Caco-2 (cell line): ENCODE measurements around the gene CCDC124. TPM values are rescaled to one million over a fixed set of nuclear protein-coding genes. Genes with fewer than 3 reads are reported as not detected.

Experiments used
- BruUV-seq: library from RNA; stranded (reverse); fragments of 400-500 nt; replicated peaks from 2 replicates; lab custom pipeline; 2021; lab: Mats Ljungman, UMichigan
- CTCF ChIA-PET: fragments of 300-600 bp; sonication (Branson Sonifier 250); formaldehyde crosslinking; loops from one replicate; lab custom pipeline; 2022; ENCODE audit warnings: antibody characterized with exemption; lab: Charles Lee
- POLR2A ChIA-PET: fragments of 300-600 bp; sonication (Branson Sonifier 250); formaldehyde crosslinking; loops from one replicate; lab custom pipeline; 2022; ENCODE audit warnings: antibody characterized with exemption; lab: Charles Lee
- DNase-seq, 2 experiments: peaks; one replicate each; pipeline versions ENCODE4 v3.0.0 to v3.0.0-alpha.2; 2020 to 2022
- H3K27me3 ChIP-seq: replicated peaks from 2 replicates; pipeline ENCODE4 v1.6.0; 2011; ENCODE audit warnings: low read length; ENCODE audit not compliant: control insufficient read depth, insufficient read depth
- H3K36me3 ChIP-seq: 2 replicates; pipeline ENCODE4 v1.5.1; 2011; ENCODE audit warnings: low read length; ENCODE audit not compliant: control insufficient read depth, insufficient read depth
- H3K4me1 ChIP-seq: fragments of 250-450 bp; sonication (Bioruptor Pico); 2 replicates; pipeline ENCODE4 v1.5.1; 2020; ENCODE audit warnings: mild to moderate bottlenecking
- H3K4me3 ChIP-seq: 2 replicates; pipeline ENCODE4 v1.5.1; 2011; ENCODE audit warnings: low read depth, mild to moderate bottlenecking, control low read depth, low read length
- H3K9me3 ChIP-seq: fragments of 250-450 bp; sonication (Bioruptor Pico); 2 replicates; pipeline ENCODE4 v1.5.1; 2020; ENCODE audit warnings: mild to moderate bottlenecking, moderate library complexity
- H3K27ac Mint-ChIP-seq: one replicate; pipeline ENCODE4 v1.8.0; 2022; ENCODE audit warnings: mixed read lengths; ENCODE audit not compliant: unreplicated experiment
- H3K27me3 Mint-ChIP-seq: one replicate; pipeline ENCODE4 v1.8.0; 2022; ENCODE audit warnings: mixed read lengths; ENCODE audit not compliant: insufficient read depth, unreplicated experiment
- H3K36me3 Mint-ChIP-seq: one replicate; pipeline ENCODE4 v1.8.0; 2022; ENCODE audit warnings: mild to moderate bottlenecking, mixed read lengths; ENCODE audit not compliant: insufficient read depth, unreplicated experiment
- H3K4me1 Mint-ChIP-seq: one replicate; pipeline ENCODE4 v1.8.0; 2022; ENCODE audit warnings: low read depth, mixed read lengths; ENCODE audit not compliant: unreplicated experiment
- H3K4me3 Mint-ChIP-seq: one replicate; pipeline ENCODE4 v1.8.0; 2022; ENCODE audit warnings: mild to moderate bottlenecking, moderate library complexity, mixed read lengths; ENCODE audit not compliant: unreplicated experiment
- H3K9me3 Mint-ChIP-seq: one replicate; pipeline ENCODE4 v1.8.0; 2022; ENCODE audit warnings: mixed read lengths; ENCODE audit not compliant: unreplicated experiment
- CTCF ChIP-seq, 2 experiments: fragments of 200-600 bp in 1 of 2; IDR thresholded peaks; 1 replicate in 1 of 2; 2 replicates in 1 of 2; pipeline versions ENCODE4 v1.5.1 to v1.8.0; 2011 to 2022; ENCODE audit warnings: antibody characterized with exemption in 1 of 2, control low read depth in 1 of 2, inconsistent platforms in 1 of 2, low read depth in 1 of 2, low read length in 1 of 2, mild to moderate bottlenecking in 1 of 2, moderate library complexity in 1 of 2; ENCODE audit not compliant: insufficient read depth in 1 of 2, severe bottlenecking in 1 of 2, unreplicated experiment in 1 of 2
- intact Hi-C: fragments of 100-400 bp; cut with micrococcal nuclease; formaldehyde crosslinking; loops from one replicate; pipeline ENCODE4 v1.10.0; 2022; ENCODE audit not compliant: unreplicated experiment
- total RNA-seq: library from RNA; stranded (reverse); gene quantifications from 2 replicates; pipeline ENCODE4 v1.2.3, GENCODE V29; 2022

CCDC124 gene
- total RNA-seq, 1 experiment from 2014 or later = 73.3 TPM

- H3K4me3 Mint-ChIP-seq = peak overlapping the region; percentile 66
These were observed 19.5 kb downstream of the CCDC124 start for GRCh38 chr19:17951990-17952976.

DNA sequence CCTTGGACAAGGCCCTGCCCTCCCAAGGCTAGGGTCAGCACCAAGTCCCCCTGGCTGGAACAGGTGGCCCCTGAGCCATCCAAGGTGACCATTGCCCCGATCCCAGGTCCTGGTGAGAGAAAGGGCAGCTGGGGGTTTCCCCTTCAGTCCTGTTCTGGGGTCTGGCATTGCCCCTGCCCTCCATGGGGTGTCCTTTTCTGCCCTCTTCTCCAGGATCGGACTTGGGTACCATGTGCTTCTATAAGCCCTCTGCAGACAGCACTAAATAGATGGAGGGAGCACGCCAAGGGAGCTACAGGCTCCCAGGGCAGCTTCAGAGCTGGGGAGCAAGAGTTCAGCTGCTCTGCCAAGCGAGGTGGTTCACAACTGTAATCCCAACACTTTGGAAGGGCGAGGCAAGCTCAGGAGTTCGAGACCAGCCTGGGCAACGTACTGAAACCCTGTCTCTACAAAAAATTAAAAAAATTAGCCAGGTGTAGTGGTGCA is 20.5 kb downstream of the CCDC124 start:
- H3K27ac Mint-ChIP-seq = no peak overlapping the region

More at GRCh38 chr19:17951990-17952976, 19.5 kb downstream of the CCDC124 start:
- Mint-ChIP-seq H3K36me3 (peaks cover 8% of the 10 kb centered on the region), H3K4me1 (peaks cover 12% of the 10 kb centered on the region), H3K9me3 (no peaks in the 10 kb centered on the region), H3K27me3 (peaks cover 3% of the 10 kb centered on the region), H3K27ac (no peak overlapping the region)
- peak overlapping the region; percentile 33 for H3K4me3 ChIP-seq
- no TSS peak for BruUV-seq
- TF ChIP-seq CTCF (IDR thresholded peaks at IDR 0.05; ENCODE audit: insufficient read depth in 1 of 2, low read depth in 1 of 2, low read length in 1 of 2, severe bottlenecking in 1 of 2, unreplicated experiment in 1 of 2) = no peak
- H3K9me3 ChIP-seq = no peaks in the 10 kb centered on the region
- H3K27me3 ChIP-seq = peaks cover 3% of the 10 kb centered on the region
- no peaks in the 10 kb centered on the region for H3K36me3 ChIP-seq
- CTCF ChIA-PET = interaction anchor here (0.6 kb wide), 1 partner anchor 12 kb away, joined by 6 read pairs; no protein-coding TSS in a partner anchor
- no peak for DNase-seq
- intact Hi-C loops = no loop called here
- POLR2A ChIA-PET = interaction anchor here (0.7 kb wide), 1 partner anchor 139 kb away, joined by 7 read pairs; no protein-coding TSS in a partner anchor
- H3K4me1 ChIP-seq = peaks cover 23% of the 10 kb centered on the region

More for the DNA sequence above, 20.5 kb downstream of the CCDC124 start:
- Mint-ChIP-seq H3K4me3 (peak overlapping the region; percentile 66), H3K36me3 (no peaks in the 10 kb centered on the region), H3K27me3 (peaks cover 7% of the 10 kb centered on the region), H3K4me1 (peaks cover 12% of the 10 kb centered on the region), H3K9me3 (no peaks in the 10 kb centered on the region)
- Histone ChIP-seq H3K27me3 (peaks cover 3% of the 10 kb centered on the region), H3K4me1 (peaks cover 23% of the 10 kb centered on the region), H3K36me3 (no peaks in the 10 kb centered on the region), H3K4me3 (no peak overlapping the region), H3K9me3 (no peaks in the 10 kb centered on the region)
- ChIA-PET POLR2A (interaction anchor here (0.9 kb wide), 1 partner anchor 94 kb away, joined by 3 read pairs; the partner anchor contains the start of gene RPL18A), CTCF (interaction anchor here (1.2 kb wide), 1 partner anchor 44 kb away, joined by 8 read pairs; no protein-coding TSS in a partner anchor)
- no peak for DNase-seq
- BruUV-seq = no TSS peak
- no peak for TF ChIP-seq CTCF (IDR thresholded peaks at IDR 0.05; ENCODE audit: insufficient read depth in 1 of 2, low read depth in 1 of 2, low read length in 1 of 2, severe bottlenecking in 1 of 2, unreplicated experiment in 1 of 2)
- intact Hi-C loops = no loop called here
